Activated naive CD4-positive, alpha-beta T cell treated with anti-CD3 and anti-CD28 coated beads, Interleukin-2, amount 50 U/mL, for 72 hours (primary cell): ENCODE data around the gene PPFIA2. TPM values are rescaled to one million over a fixed set of nuclear protein-coding genes. Genes with fewer than 3 reads are reported as not detected.
"Not testable (repeated sequence)": the region's sequence is repeated elsewhere in the genome, so short reads cannot be mapped to it uniquely, and the experiment has no call there.

Experiments used
- ATAC-seq, 2 donors: fragments of 150-1000 bp; cut with Tn5 transposase; 2 replicates each; pipeline ENCODE4 v1.10.0; 2021; ENCODE audit warnings: mild to moderate bottlenecking in 2 of 2, moderate library complexity in 2 of 2
- DNase-seq, 2 donors: peaks; one replicate each; pipeline ENCODE4 v3.0.0; 2021 to 2022; ENCODE audit warnings: low spot score in 2 of 2
- H3K27ac Mint-ChIP-seq, 2 donors: one replicate each; pipeline ENCODE4 v1.8.0; 2022; ENCODE audit warnings: mild to moderate bottlenecking in 2 of 2, mixed read lengths in 2 of 2
- H3K36me3 Mint-ChIP-seq, 2 donors: one replicate each; pipeline ENCODE4 v1.8.0; 2022; ENCODE audit warnings: mixed read lengths in 2 of 2
- H3K9me3 Mint-ChIP-seq, 2 donors: one replicate each; pipeline ENCODE4 v1.8.0; 2022; ENCODE audit warnings: mixed read lengths in 2 of 2
- total RNA-seq, 2 donors: library from RNA; stranded (reverse); gene quantifications; one replicate each; pipeline ENCODE4 v1.2.3, GENCODE V29; 2022

Gene PPFIA2
- total RNA-seq, 2 donors from 2014 or later: not detected

DNA sequence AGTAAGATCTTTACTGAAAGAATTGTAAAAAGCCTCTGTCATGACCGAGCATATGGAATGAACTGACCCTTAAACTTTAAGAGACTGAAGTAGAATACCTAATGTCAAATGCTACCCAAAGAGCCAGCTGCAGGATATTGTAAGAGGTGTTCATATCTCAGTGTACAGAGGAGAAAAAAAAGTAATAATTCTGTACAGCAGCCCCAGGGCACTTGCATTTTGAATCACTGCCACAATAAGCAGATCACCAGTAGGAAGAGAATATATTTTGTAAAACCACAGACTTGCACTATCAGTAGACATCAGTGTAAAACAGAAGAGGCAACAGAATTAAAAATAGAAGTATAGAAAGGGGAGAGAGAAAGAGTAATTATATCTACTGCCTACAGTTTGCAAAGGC is 162.6 kb downstream of the PPFIA2 start:
- Mint-ChIP-seq H3K36me3 (no peaks in the 10 kb centered on the region), H3K27ac (no peak overlapping the region), H3K9me3 (peaks cover 0 to 4% of the 10 kb centered on the region in 2 donors)
- DNase-seq: no peak
- no peak for ATAC-seq

DNA sequence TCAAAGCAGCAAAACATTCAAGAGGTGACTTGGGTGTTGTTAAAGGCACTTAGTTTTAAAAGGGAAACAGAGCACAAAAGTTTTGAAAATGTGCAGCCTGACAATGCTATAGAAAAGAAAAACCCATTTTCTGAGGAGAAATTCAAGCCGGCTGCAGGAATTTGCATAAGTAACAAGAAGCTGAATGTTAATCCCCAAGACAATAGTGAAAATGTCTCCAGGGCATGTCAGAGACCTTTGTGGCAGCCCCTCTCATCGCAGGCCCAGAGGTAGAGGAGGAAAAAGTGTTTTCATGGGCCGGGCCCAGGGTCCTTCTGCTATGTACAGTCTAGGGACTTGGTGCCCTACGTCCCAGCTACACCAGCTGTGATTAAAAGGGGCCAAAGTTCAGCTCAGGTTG is 167.9 kb downstream of the PPFIA2 start:
- DNase-seq: no peak
- no peak for ATAC-seq
- Mint-ChIP-seq H3K9me3 (peaks cover 0 to 12% of the 10 kb centered on the region in 2 donors), H3K27ac (no peak overlapping the region), H3K36me3 (peaks cover 0 to 7% of the 10 kb centered on the region in 2 donors)

DNA sequence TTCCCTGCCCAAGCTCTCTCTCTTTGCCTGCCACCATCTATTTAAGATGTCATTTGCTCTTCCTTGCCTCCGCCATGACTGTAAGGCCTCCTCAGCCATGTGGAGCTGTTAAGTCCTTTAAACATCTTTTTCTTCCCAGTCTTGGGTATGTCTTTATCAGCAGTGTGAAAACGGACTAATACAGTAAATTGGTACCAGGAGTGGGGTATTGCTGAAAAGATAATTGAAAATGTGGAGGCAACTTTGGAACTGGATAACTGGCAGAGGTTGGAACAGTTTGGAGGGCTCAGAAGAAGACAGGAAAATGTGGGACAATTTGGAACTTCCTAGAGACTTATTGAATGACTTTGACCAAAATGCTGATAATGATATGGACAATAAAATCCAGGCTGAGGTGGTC is 168.4 kb downstream of the PPFIA2 start:
- DNase-seq, ATAC-seq, H3K27ac Mint-ChIP-seq, H3K36me3 Mint-ChIP-seq: not testable (repeated sequence)
- peaks cover 0 to 12% of the 10 kb centered on the region in 2 donors for H3K9me3 Mint-ChIP-seq

DNA sequence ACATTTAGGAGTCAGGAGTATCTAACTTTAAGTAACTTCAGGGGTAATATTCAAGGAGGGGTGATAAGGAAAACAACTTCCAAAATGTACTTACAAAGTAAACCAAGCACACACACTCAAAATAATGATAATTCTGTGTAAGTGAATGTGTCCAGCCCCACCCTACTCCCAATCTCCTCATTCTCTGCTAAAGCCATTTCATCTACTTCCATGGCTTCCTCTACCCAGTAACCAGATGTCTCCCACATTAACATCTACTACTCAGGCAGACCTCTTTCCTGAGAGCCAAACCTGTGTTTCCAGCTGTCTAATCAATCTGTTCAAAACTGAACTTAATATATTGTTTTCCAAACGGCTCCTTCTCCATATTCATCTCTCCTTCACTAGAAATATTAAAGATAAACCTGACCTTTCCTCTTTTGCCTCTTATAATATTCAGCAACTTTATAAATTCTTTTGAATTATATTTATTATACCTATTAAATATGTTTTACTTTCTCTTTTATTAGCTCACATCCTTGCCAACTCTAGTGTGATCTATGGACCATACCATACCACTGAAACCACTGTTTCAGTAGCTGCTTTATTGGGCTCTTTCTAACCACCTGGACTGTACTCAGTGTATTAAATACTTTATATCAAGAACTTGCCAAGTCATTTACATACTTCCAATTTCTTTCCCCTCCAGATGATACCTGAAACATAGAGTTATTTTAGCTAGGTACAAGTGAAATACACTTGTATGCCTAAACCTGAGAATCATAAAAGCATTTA is 170.7 kb downstream of the PPFIA2 start:
- no peak overlapping the region for H3K27ac Mint-ChIP-seq
- DNase-seq (no peak), ATAC-seq (no peak)
- H3K36me3 Mint-ChIP-seq: peaks cover 0 to 7% of the 10 kb centered on the region in 2 donors
- H3K9me3 Mint-ChIP-seq: peaks cover 0 to 12% of the 10 kb centered on the region in 2 donors

GRCh38 chr12:81585787-81586186 is 173.4 kb downstream of the PPFIA2 start:
- ATAC-seq: peak in 1 of 2 donors; percentile 11
- Mint-ChIP-seq H3K36me3 (peaks cover 0 to 3% of the 10 kb centered on the region in 2 donors), H3K27ac (no peak overlapping the region), H3K9me3 (peaks cover 0 to 4% of the 10 kb centered on the region in 2 donors)
- no peak for DNase-seq

GRCh38 chr12:81573228-81573627 is 185.9 kb downstream of the PPFIA2 start:
- ATAC-seq: no peak
- Mint-ChIP-seq H3K27ac (no peak overlapping the region), H3K9me3 (no peaks in the 10 kb centered on the region), H3K36me3 (no peaks in the 10 kb centered on the region)
- no peak for DNase-seq

- H3K9me3 Mint-ChIP-seq: no peaks in the 10 kb centered on the region
- H3K27ac Mint-ChIP-seq: no peak overlapping the region
- ATAC-seq (no peak), DNase-seq (no peak)
- no peaks in the 10 kb centered on the region for H3K36me3 Mint-ChIP-seq
Observed at GRCh38 chr12:81572411-81572810, 186.7 kb downstream of the PPFIA2 start.

DNA sequence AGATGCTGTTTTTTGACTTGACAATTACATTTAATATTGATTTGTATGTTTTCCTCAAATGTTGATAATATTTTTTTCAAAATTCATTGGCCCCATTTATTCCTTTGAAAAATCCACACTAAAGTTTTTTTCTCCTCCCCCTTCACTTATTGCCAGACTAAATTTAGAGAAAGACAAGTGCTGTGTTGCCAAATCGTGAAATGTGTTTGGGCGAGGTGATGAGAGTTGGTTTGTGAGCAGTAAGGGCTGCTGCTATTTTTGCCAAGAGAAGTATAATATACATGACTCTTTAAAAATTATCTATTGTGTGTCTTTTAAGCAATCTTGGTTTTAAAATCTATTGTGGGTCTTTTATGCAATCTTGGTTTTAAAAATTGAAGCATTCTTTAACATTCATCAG is 188.9 kb downstream of the PPFIA2 start:
- ATAC-seq: no peak
- H3K27ac Mint-ChIP-seq: no peak overlapping the region

GRCh38 chr12:81564237-81564636 is 194.9 kb downstream of the PPFIA2 start:
- Mint-ChIP-seq H3K9me3 (peaks cover 4 to 5% of the 10 kb centered on the region in 2 donors), H3K36me3 (no peaks in the 10 kb centered on the region), H3K27ac (no peak overlapping the region)
- ATAC-seq (no peak), DNase-seq (no peak)

More for the DNA sequence above, 188.9 kb downstream of the PPFIA2 start:
- H3K9me3 Mint-ChIP-seq: peaks cover 0 to 3% of the 10 kb centered on the region in 2 donors
- no peak for DNase-seq
- no peaks in the 10 kb centered on the region for H3K36me3 Mint-ChIP-seq

GRCh38 chr12:81558031-81558430 is 201.1 kb downstream of the PPFIA2 start:
- DNase-seq (no peak), ATAC-seq (no peak)
- Mint-ChIP-seq H3K9me3 (peaks cover 0 to 2% of the 10 kb centered on the region in 2 donors), H3K36me3 (no peaks in the 10 kb centered on the region), H3K27ac (no peak overlapping the region)

- no peak for ATAC-seq
Observed at GRCh38 chr12:81546811-81547210, 212.3 kb downstream of the PPFIA2 start.

GRCh38 chr12:81543621-81544139 is 215.5 kb downstream of the PPFIA2 start:
- no peak overlapping the region for H3K27ac Mint-ChIP-seq
- DNase-seq (no peak), ATAC-seq (no peak)
- no peaks in the 10 kb centered on the region for H3K36me3 Mint-ChIP-seq
- H3K9me3 Mint-ChIP-seq: peaks cover 0 to 5% of the 10 kb centered on the region in 2 donors

More at GRCh38 chr12:81546811-81547210, 212.3 kb downstream of the PPFIA2 start:
- H3K9me3 Mint-ChIP-seq: peaks cover 0 to 7% of the 10 kb centered on the region in 2 donors
- no peak overlapping the region for H3K27ac Mint-ChIP-seq
- no peaks in the 10 kb centered on the region for H3K36me3 Mint-ChIP-seq
- DNase-seq: no peak

DNA sequence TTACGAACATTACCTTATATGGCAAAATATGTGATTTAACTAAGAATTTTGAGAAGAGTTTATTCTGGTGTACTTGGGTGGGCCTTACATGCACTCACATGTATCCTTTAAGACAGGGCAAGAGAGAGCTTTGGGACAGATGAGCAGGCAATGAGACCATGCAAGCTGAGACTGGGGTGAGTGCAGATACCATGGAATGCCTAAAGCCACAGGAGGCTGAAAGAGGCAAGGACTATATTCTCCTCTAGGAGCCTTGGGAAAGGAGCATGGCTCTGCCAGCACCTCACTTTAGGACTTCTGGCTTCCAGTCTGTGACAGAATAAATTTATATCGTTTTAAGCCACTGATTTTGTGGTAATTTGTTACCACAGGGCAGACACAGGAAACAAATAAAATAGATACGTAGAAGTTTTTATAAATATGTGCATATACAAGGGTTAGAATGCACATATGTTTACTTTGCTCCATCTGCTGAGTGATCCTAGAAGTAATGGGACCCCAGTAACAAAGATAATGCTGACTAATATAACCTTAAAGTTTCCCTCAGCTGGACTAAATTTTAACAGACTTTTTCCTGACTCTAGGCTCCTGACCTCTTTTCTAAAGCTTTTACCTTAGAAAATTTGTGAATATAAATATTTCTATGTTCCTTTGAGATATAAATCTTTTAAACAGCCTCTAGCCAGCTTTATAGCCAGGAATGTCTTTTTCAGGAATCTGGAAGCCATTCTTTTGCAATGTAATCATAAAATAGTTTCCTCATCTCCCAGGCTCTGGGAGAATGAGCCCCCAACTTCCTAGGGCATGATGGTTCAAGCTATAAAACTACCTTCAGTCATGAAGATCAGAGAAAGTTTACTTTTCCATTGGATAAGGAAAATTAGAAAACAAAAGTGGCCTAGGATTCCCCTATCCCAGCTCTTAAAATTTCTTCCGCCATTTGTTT is 216.8 kb downstream of the PPFIA2 start:
- no peak for ATAC-seq
- H3K36me3 Mint-ChIP-seq: no peaks in the 10 kb centered on the region

DNA sequence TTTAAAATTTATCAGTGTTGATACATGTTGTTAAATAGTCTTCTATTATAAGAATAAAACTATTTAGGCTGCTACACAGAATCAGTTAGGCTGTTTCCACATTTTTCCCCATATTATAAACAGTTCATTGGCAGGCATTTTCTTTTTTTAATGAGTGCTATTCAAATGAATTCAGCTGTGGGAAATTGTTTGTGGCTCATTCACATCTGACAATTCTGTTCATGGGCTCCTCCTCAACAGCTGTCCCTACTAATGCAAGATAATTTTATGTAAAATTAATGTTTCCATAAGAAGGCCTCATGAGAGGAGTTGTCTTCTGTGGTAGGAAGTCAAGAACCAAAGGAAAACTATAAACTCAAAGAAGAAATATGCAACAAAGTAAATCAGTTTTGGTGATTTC is 218.0 kb downstream of the PPFIA2 start:
- Mint-ChIP-seq H3K9me3 (peaks cover 0 to 9% of the 10 kb centered on the region in 2 donors), H3K27ac (no peak overlapping the region), H3K36me3 (no peaks in the 10 kb centered on the region)
- ATAC-seq (no peak), DNase-seq (no peak)

More for the DNA sequence above, 216.8 kb downstream of the PPFIA2 start:
- DNase-seq: no peak
- H3K27ac Mint-ChIP-seq: no peak overlapping the region
- H3K9me3 Mint-ChIP-seq: peaks cover 0 to 9% of the 10 kb centered on the region in 2 donors

GRCh38 chr12:81539279-81539678 is 219.9 kb downstream of the PPFIA2 start:
- Mint-ChIP-seq H3K36me3 (no peaks in the 10 kb centered on the region), H3K9me3 (peaks cover 0 to 9% of the 10 kb centered on the region in 2 donors), H3K27ac (no peak overlapping the region)
- ATAC-seq (no peak), DNase-seq (no peak)

DNA sequence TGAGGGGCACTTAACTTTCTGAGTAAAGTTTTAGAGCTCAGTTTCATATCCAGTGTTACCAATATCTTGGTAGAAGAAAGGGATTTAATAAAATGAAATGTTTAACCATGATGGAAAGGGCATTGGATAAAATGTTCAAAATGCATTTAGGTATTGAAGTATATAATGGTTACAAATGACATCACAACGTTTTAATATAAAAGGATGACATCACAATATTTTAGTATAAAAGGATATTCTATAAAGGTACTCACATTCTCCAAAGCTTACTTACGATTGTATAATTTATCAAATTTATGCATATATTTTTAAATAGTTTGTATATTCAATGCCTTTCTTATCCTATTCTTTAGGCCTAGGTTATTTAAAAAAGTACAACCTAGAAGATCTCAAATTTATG is 226.1 kb downstream of the PPFIA2 start:
- no peak for ATAC-seq
- DNase-seq: no peak
- no peaks in the 10 kb centered on the region for H3K9me3 Mint-ChIP-seq
- no peak overlapping the region for H3K27ac Mint-ChIP-seq
- H3K36me3 Mint-ChIP-seq: no peaks in the 10 kb centered on the region

DNA sequence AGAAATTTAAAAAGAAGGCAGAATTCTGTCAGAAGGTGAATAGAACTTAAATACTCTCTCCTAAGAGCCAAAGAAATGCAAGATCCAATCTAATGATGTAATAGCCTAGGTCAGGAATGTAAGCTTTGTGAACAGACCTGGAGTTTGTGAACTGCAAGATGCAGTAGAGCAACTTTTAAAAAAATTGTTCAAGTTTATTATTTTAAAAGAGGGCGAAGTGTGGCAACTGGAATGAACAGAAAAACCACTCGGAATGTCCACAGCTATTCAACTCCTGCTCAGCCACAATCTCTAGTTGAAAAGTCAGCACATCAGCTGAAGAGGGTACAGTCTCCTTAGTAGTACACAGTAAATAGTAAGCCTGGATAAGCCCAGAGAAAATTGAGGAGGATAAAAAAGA is 228.8 kb downstream of the PPFIA2 start:
- no peak overlapping the region for H3K27ac Mint-ChIP-seq
- DNase-seq (no peak), ATAC-seq (no peak)
- H3K36me3 Mint-ChIP-seq: no peaks in the 10 kb centered on the region
- peaks cover 0 to 3% of the 10 kb centered on the region in 2 donors for H3K9me3 Mint-ChIP-seq
